ENCODE measurements around the gene BEAN1.

BEAN1 gene

DNA sequence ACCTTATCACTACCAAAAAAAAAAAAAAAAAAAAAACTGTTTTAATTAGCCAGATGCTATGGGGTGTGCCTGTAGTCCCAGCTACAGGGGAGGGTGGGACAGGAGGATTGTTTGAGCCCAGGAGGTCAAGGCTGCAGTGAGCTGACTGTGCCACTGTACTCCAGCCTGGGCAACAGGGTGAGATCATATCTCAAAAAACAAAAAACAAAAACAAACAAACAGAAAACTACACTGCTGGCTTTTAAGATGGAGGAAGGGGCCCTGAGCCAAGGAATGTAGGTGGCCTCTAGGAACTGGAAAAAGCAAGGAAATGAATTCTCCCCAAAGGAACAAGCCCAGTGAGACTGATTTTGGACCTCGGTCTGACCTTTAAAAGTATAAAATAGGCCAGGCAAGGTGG lies 61.4 kb downstream of the BEAN1 start:
- H3K9me2 ChIP-seq (replicated peaks; ENCODE audit: control insufficient read depth, low read length), result no peaks in the 10 kb centered on the region
- H3K27me3 ChIP-seq (ENCODE audit: control insufficient read depth, low read length), result 0 out of 2 replicates have a peak, but pooled peaks cover 3% of the 10 kb centered on the region
- peaks cover 5% of the 10 kb centered on the region; the same call in 1 of the 2 replicates for H4K20me1 ChIP-seq (ENCODE audit: control insufficient read depth, insufficient read depth, low read depth, low read length)
- no peak overlapping the region for H3K4me2 ChIP-seq (ENCODE audit: low read length)
- H3K36me3 ChIP-seq (ENCODE audit: control insufficient read depth, low read length), result no peaks in the 10 kb centered on the region
- H3F3A ChIP-seq (ENCODE audit: control insufficient read depth, insufficient read depth), result no peaks in the 10 kb centered on the region
- no peak overlapping the region for H3K4me3 ChIP-seq (ENCODE audit: low read length)
- H3K4me1 ChIP-seq (ENCODE audit: control insufficient read depth, low read length), result no peaks in the 10 kb centered on the region
- H3K79me2 ChIP-seq (ENCODE audit: control insufficient read depth, low read length), result no peaks in the 10 kb centered on the region
- TF ChIP-seq EZH2phosphoT487 (IDR thresholded peaks at IDR 0.05; ENCODE audit: borderline replicate concordance, low read length), result no peak
- TF ChIP-seq, protein P1, sequence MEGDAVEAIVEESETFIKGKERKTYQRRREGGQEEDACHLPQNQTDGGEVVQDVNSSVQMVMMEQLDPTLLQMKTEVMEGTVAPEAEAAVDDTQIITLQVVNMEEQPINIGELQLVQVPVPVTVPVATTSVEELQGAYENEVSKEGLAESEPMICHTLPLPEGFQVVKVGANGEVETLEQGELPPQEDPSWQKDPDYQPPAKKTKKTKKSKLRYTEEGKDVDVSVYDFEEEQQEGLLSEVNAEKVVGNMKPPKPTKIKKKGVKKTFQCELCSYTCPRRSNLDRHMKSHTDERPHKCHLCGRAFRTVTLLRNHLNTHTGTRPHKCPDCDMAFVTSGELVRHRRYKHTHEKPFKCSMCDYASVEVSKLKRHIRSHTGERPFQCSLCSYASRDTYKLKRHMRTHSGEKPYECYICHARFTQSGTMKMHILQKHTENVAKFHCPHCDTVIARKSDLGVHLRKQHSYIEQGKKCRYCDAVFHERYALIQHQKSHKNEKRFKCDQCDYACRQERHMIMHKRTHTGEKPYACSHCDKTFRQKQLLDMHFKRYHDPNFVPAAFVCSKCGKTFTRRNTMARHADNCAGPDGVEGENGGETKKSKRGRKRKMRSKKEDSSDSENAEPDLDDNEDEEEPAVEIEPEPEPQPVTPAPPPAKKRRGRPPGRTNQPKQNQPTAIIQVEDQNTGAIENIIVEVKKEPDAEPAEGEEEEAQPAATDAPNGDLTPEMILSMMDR (IDR thresholded peaks at IDR 0.05; ENCODE audit: low read depth, low read length, poor library complexity, severe bottlenecking), result no peak
- H3K9me3 ChIP-seq (ENCODE audit: control insufficient read depth, insufficient read depth, low read length), result no peaks in the 10 kb centered on the region
- H3K27ac ChIP-seq (ENCODE audit: low read depth, low read length), result no peak overlapping the region

DNA sequence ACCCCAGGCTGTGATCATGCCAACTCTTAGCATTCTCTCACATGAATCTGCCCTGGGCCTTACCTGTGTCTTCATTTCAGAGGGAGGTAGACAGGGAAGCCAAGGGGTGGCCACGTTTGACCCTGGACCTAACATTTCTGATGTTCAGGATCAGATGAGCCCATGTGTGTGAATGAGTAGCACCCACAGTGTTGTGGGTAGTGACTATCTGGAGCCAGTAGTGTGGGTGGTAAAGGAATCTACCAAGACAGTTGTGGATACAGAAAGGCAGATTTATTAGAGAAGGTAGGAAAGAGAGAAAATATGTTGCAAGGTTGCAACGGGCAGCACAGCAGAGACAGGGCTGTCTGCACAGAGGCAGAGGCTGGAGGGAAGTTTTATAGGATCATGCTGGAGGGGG lies 62.3 kb downstream of the BEAN1 start:
- H3K79me2 ChIP-seq (ENCODE audit: control insufficient read depth, low read length), result no peaks in the 10 kb centered on the region
- H3K27ac ChIP-seq (ENCODE audit: low read depth, low read length), result no peak overlapping the region
- H3K36me3 ChIP-seq (ENCODE audit: control insufficient read depth, low read length), result no peaks in the 10 kb centered on the region
- no peaks in the 10 kb centered on the region; the same call in 1 of the 2 replicates for H4K20me1 ChIP-seq (ENCODE audit: control insufficient read depth, insufficient read depth, low read depth, low read length)
- no peaks in the 10 kb centered on the region for H3F3A ChIP-seq (ENCODE audit: control insufficient read depth, insufficient read depth)
- no peak overlapping the region for H3K4me2 ChIP-seq (ENCODE audit: low read length)
- TF ChIP-seq, protein P1 (IDR thresholded peaks at IDR 0.05; ENCODE audit: low read depth, low read length, poor library complexity, severe bottlenecking), result no peak
- no peak for TF ChIP-seq EZH2phosphoT487 (IDR thresholded peaks at IDR 0.05; ENCODE audit: borderline replicate concordance, low read length)
- no peaks in the 10 kb centered on the region for H3K9me3 ChIP-seq (ENCODE audit: control insufficient read depth, insufficient read depth, low read length)
- H3K4me1 ChIP-seq (ENCODE audit: control insufficient read depth, low read length), result no peaks in the 10 kb centered on the region
- no peak overlapping the region for H3K4me3 ChIP-seq (ENCODE audit: low read length)
- H3K9me2 ChIP-seq (replicated peaks; ENCODE audit: control insufficient read depth, low read length), result no peaks in the 10 kb centered on the region
- H3K27me3 ChIP-seq (ENCODE audit: control insufficient read depth, low read length), result 0 out of 2 replicates have a peak, but pooled peaks cover 3% of the 10 kb centered on the region

DNA sequence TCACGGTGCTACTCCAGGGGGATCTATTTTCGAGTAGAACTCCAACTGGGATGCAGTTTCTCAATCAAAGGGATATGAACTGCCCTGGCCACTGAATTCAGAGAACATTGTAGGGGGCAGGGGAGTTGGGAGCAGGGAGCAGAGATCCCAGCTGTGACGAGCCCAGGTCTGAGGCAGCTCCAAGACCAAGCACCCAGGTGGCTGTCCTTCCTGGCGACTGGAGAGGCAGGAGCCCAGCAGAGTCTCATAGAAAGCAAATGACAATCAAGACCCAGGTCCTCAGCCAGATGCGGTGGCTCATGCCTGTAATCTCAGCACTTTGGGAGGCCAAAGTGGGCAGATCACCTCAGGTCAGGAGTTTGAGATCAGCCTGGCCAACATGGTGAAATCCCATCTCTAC lies 62.7 kb downstream of the BEAN1 start:
- no peak overlapping the region for H3K4me3 ChIP-seq (ENCODE audit: low read length)
- no peaks in the 10 kb centered on the region for H3K79me2 ChIP-seq (ENCODE audit: control insufficient read depth, low read length)
- no peaks in the 10 kb centered on the region for H4K20me1 ChIP-seq (ENCODE audit: control insufficient read depth, insufficient read depth, low read depth, low read length)
- no peaks in the 10 kb centered on the region for H3K36me3 ChIP-seq (ENCODE audit: control insufficient read depth, low read length)
- no peaks in the 10 kb centered on the region for H3K9me2 ChIP-seq (replicated peaks; ENCODE audit: control insufficient read depth, low read length)
- no peak for TF ChIP-seq EZH2phosphoT487 (IDR thresholded peaks at IDR 0.05; ENCODE audit: borderline replicate concordance, low read length)
- TF ChIP-seq, protein P1 (IDR thresholded peaks at IDR 0.05; ENCODE audit: low read depth, low read length, poor library complexity, severe bottlenecking), result no peak
- H3K27ac ChIP-seq (ENCODE audit: low read depth, low read length), result no peak overlapping the region
- no peaks in the 10 kb centered on the region for H3F3A ChIP-seq (ENCODE audit: control insufficient read depth, insufficient read depth)
- H3K4me1 ChIP-seq (ENCODE audit: control insufficient read depth, low read length), result no peaks in the 10 kb centered on the region
- no peaks in the 10 kb centered on the region for H3K9me3 ChIP-seq (ENCODE audit: control insufficient read depth, insufficient read depth, low read length)
- H3K4me2 ChIP-seq (ENCODE audit: low read length), result no peak overlapping the region
- 0 out of 2 replicates have a peak, but pooled peaks cover 3% of the 10 kb centered on the region for H3K27me3 ChIP-seq (ENCODE audit: control insufficient read depth, low read length)

All from DOHH2 (cell line).